GM23338 (cell line): ENCODE measurements around the gene RWDD3. TPM values are rescaled to one million over a fixed set of nuclear protein-coding genes. Genes with fewer than 3 reads are reported as not detected.
A peak's percentile ranks its signal among the peaks of the same experiment; 100 is the strongest.

Source experiments
- ATAC-seq: fragments of 200-7000 bp; cut with Tn5 transposase; 3 replicates; pipeline ENCODE4 v1.9.1; 2020
- DNase-seq: peaks from one replicate; pipeline ENCODE4 v3.0.0-alpha.2; 2015; ENCODE audit warnings: low spot score
- H2AFZ ChIP-seq: fragments of 200-600 bp; sonication (generic); 2 replicates; pipeline ENCODE4 v1.8.0; 2016; ENCODE audit warnings: antibody characterized with exemption, mild to moderate bottlenecking, moderate library complexity
- H3F3A ChIP-seq: fragments of 200-600 bp; sonication (generic); replicated peaks from 2 replicates; pipeline ENCODE4 v1.8.0; 2017; ENCODE audit warnings: antibody characterized with exemption, mixed run types, low read depth
- H3K27ac ChIP-seq: fragments of 200-600 bp; sonication (generic); 2 replicates; pipeline ENCODE4 v1.6.1; 2016; ENCODE audit warnings: low read depth
- H3K27me3 ChIP-seq: fragments of 200-600 bp; sonication (generic); 2 replicates; pipeline ENCODE4 v1.8.0; 2016; ENCODE audit warnings: mild to moderate bottlenecking, mixed run types, moderate library complexity; ENCODE audit not compliant: insufficient read depth
- H3K36me3 ChIP-seq: fragments of 200-600 bp; sonication (generic); 2 replicates; pipeline ENCODE4 v1.8.0; 2016; ENCODE audit warnings: mild to moderate bottlenecking; ENCODE audit not compliant: insufficient read depth
- H3K4me1 ChIP-seq: fragments of 200-600 bp; sonication (generic); 2 replicates; pipeline ENCODE4 v1.8.0; 2016; ENCODE audit warnings: mild to moderate bottlenecking, moderate library complexity; ENCODE audit not compliant: insufficient read depth
- H3K4me2 ChIP-seq: fragments of 200-600 bp; sonication (generic); 2 replicates; pipeline ENCODE4 v1.7.1; 2017; ENCODE audit warnings: mixed run types
- H3K4me3 ChIP-seq: fragments of 200-600 bp; sonication (generic); 2 replicates; pipeline ENCODE4 v1.6.1; 2016; ENCODE audit warnings: mixed run types
- H3K79me2 ChIP-seq: fragments of 200-600 bp; sonication (generic); replicated peaks from 2 replicates; pipeline ENCODE4 v1.8.0; 2017; ENCODE audit warnings: mild to moderate bottlenecking; ENCODE audit not compliant: insufficient read depth
- H3K9me2 ChIP-seq: fragments of 200-600 bp; sonication (generic); 2 replicates; pipeline ENCODE4 v1.8.0; 2017; ENCODE audit not compliant: insufficient read depth
- H4K20me1 ChIP-seq: fragments of 200-600 bp; sonication (generic); replicated peaks from 2 replicates; pipeline ENCODE4 v1.8.0; 2017; ENCODE audit warnings: mild to moderate bottlenecking; ENCODE audit not compliant: insufficient read depth
- H3K27ac Mint-ChIP-seq: 2 replicates; pipeline ENCODE4 v1.8.0; 2020; ENCODE audit warnings: inconsistent platforms, mild to moderate bottlenecking, moderate library complexity, mixed read lengths
- H3K27me3 Mint-ChIP-seq: 3 replicates; pipeline ENCODE4 v1.8.0; 2022; ENCODE audit warnings: low read depth, mild to moderate bottlenecking, moderate library complexity, mixed read lengths, inconsistent platforms; ENCODE audit not compliant: insufficient read depth, poor library complexity
- H3K36me3 Mint-ChIP-seq: 3 replicates; pipeline ENCODE4 v1.8.0; 2021; ENCODE audit warnings: low read depth, mild to moderate bottlenecking, inconsistent platforms, moderate library complexity, mixed read lengths
- H3K4me1 Mint-ChIP-seq: 3 replicates; pipeline ENCODE4 v1.8.0; 2020; ENCODE audit warnings: mild to moderate bottlenecking, inconsistent platforms, mixed read lengths
- H3K4me3 Mint-ChIP-seq: 3 replicates; pipeline ENCODE4 v1.8.0; 2021; ENCODE audit warnings: moderate library complexity, mild to moderate bottlenecking, inconsistent platforms, mixed read lengths
- H3K9me3 Mint-ChIP-seq: 3 replicates; pipeline ENCODE4 v1.8.0; 2020; ENCODE audit warnings: moderate library complexity, mild to moderate bottlenecking, inconsistent platforms, mixed read lengths
- CREB1 ChIP-seq: fragments of 250-450 bp; sonication (Bioruptor Pico); IDR thresholded peaks from 2 replicates; pipeline ENCODE4 v1.5.0; 2020; ENCODE audit warnings: low read depth, mild to moderate bottlenecking, moderate library complexity
- JUNB ChIP-seq: IDR thresholded peaks from one replicate; pipeline ENCODE4 v1.6.1; 2016; ENCODE audit warnings: antibody characterized with exemption; ENCODE audit not compliant: unreplicated experiment
- POLR2AphosphoS5 ChIP-seq: IDR thresholded peaks from 2 replicates; pipeline ENCODE4 v1.6.1; 2016; ENCODE audit warnings: antibody characterized with exemption, low read depth
- STAT1 ChIP-seq: IDR thresholded peaks from one replicate; pipeline ENCODE4 v1.6.1; 2016; ENCODE audit warnings: antibody characterized with exemption; ENCODE audit not compliant: unreplicated experiment
- ZNF114 ChIP-seq: fragments of 250-450 bp; sonication (Bioruptor Pico); IDR thresholded peaks from 2 replicates; pipeline ENCODE4 v1.5.0; 2020; ENCODE audit warnings: mild to moderate bottlenecking, moderate library complexity
- polyA plus RNA-seq: library from polyadenylated mRNA; unstranded; fragments of >200 nt; fragmentation: Nextera tagmentation; extraction: Ambion mirVana; gene quantifications from 2 replicates; pipeline ENCODE4 v1.2.1, GENCODE V29; 2016
- total RNA-seq: library from RNA; depleted of rRNA; stranded (reverse); fragments of >200 nt; shearing (Covaris generic); gene quantifications from 2 replicates; pipeline ENCODE4 v1.2.3, GENCODE V29; 2014
- TF ChIP-seq, protein P1 (sequence below): IDR thresholded peaks from one replicate; pipeline ENCODE4 v1.6.1; 2018; ENCODE audit warnings: antibody characterized with exemption; ENCODE audit not compliant: unreplicated experiment
- TF ChIP-seq, protein P2 (sequence below), 2 experiments: fragments of 200-600 bp in 1 of 2; sonication (generic) in 1 of 2; conservative IDR thresholded peaks; 2 replicates each; pipeline versions ENCODE4 v1.5.1 to v1.6.1; 2016 to 2017; ENCODE audit warnings: antibody characterized with exemption in 2 of 2, low read depth in 2 of 2, mild to moderate bottlenecking in 2 of 2, moderate library complexity in 1 of 2
- TF ChIP-seq, protein P3 (sequence below): fragments of 250-450 bp; sonication (Bioruptor Pico); IDR thresholded peaks from 2 replicates; pipeline ENCODE4 v1.5.0; 2020; ENCODE audit warnings: mild to moderate bottlenecking, moderate library complexity

RWDD3 gene
- total and polyA plus RNA-seq, 2 experiments from 2014 or later = 19.3 to 50.7 TPM

DNA sequence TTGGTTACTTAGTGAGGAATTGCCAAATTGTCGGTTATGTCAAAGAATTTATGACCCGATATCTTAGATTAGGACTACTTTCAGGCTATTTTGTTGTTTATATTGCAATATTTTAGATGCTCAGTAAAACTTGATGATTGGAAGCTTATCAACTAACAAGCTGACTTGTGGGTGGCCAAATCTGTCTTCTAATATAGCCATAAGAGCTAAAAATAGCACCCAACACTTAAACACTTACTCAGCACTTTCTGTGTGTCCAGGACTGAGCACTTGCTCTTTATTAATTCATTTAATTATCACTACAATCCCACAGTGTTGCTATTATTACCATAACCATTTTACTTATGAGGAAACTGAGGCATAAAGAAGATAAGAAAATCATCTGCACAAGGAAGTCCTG is 50.4 kb downstream of the RWDD3 start:
- Histone ChIP-seq H3K79me2 (no peaks in the 10 kb centered on the region), H4K20me1 (no peaks in the 10 kb centered on the region), H3K9me2 (no peaks in the 10 kb centered on the region), H3K27me3 (no peaks in the 10 kb centered on the region), H3F3A (no peaks in the 10 kb centered on the region), H3K4me1 (peaks cover 10% of the 10 kb centered on the region), H3K4me2 (no peak overlapping the region), H3K36me3 (no peaks in the 10 kb centered on the region), H3K27ac (no peak overlapping the region), H2AFZ (no peak overlapping the region), H3K4me3 (no peak overlapping the region)
- TF ChIP-seq, protein P1, sequence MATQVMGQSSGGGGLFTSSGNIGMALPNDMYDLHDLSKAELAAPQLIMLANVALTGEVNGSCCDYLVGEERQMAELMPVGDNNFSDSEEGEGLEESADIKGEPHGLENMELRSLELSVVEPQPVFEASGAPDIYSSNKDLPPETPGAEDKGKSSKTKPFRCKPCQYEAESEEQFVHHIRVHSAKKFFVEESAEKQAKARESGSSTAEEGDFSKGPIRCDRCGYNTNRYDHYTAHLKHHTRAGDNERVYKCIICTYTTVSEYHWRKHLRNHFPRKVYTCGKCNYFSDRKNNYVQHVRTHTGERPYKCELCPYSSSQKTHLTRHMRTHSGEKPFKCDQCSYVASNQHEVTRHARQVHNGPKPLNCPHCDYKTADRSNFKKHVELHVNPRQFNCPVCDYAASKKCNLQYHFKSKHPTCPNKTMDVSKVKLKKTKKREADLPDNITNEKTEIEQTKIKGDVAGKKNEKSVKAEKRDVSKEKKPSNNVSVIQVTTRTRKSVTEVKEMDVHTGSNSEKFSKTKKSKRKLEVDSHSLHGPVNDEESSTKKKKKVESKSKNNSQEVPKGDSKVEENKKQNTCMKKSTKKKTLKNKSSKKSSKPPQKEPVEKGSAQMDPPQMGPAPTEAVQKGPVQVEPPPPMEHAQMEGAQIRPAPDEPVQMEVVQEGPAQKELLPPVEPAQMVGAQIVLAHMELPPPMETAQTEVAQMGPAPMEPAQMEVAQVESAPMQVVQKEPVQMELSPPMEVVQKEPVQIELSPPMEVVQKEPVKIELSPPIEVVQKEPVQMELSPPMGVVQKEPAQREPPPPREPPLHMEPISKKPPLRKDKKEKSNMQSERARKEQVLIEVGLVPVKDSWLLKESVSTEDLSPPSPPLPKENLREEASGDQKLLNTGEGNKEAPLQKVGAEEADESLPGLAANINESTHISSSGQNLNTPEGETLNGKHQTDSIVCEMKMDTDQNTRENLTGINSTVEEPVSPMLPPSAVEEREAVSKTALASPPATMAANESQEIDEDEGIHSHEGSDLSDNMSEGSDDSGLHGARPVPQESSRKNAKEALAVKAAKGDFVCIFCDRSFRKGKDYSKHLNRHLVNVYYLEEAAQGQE = no peak
- TF ChIP-seq POLR2AphosphoS5 = no peak
- TF ChIP-seq, protein P2, sequence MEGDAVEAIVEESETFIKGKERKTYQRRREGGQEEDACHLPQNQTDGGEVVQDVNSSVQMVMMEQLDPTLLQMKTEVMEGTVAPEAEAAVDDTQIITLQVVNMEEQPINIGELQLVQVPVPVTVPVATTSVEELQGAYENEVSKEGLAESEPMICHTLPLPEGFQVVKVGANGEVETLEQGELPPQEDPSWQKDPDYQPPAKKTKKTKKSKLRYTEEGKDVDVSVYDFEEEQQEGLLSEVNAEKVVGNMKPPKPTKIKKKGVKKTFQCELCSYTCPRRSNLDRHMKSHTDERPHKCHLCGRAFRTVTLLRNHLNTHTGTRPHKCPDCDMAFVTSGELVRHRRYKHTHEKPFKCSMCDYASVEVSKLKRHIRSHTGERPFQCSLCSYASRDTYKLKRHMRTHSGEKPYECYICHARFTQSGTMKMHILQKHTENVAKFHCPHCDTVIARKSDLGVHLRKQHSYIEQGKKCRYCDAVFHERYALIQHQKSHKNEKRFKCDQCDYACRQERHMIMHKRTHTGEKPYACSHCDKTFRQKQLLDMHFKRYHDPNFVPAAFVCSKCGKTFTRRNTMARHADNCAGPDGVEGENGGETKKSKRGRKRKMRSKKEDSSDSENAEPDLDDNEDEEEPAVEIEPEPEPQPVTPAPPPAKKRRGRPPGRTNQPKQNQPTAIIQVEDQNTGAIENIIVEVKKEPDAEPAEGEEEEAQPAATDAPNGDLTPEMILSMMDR (conservative IDR thresholded peaks at IDR 0.05; ENCODE audit: low read depth in 2 of 2) = no peak
- TF ChIP-seq ZNF114 (CRISPR knock-in tag) = no peak
- Mint-ChIP-seq H3K27ac (no peak overlapping the region), H3K27me3 (no peaks in the 10 kb centered on the region), H3K9me3 (no peaks in the 10 kb centered on the region), H3K36me3 (no peaks in the 10 kb centered on the region), H3K4me1 (peaks cover 14% of the 10 kb centered on the region; the same call in 2 of the 3 replicates), H3K4me3 (no peak overlapping the region)
- ATAC-seq (no peak), DNase-seq (no peak)

DNA sequence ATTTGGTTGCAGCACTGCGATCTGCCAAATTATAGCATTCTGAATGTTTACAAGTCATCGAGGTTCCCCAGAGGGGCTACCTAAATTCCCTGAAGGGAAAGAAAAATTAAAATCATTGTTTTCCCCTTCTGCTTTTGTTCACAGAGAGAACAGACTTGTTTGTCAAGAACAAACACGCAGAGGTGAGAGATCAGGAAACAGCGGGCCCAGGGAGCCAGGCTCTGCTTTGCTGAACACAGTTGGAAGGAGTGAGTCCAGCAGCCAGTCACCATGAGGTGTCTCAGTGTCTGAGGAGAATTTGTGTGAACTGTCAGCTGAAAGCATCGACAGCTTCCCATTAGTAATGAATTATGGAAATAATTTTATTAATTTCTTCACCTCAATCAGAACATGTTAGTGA is 52.5 kb downstream of the RWDD3 start:
- Histone ChIP-seq H4K20me1 (no peaks in the 10 kb centered on the region), H3K36me3 (no peaks in the 10 kb centered on the region), H3F3A (no peaks in the 10 kb centered on the region), H3K9me2 (peaks cover 6% of the 10 kb centered on the region; the same call in 1 of the 2 replicates), H3K4me1 (peaks cover 10% of the 10 kb centered on the region), H3K4me3 (no peak overlapping the region), H3K27ac (no peak overlapping the region), H3K79me2 (no peaks in the 10 kb centered on the region), H3K4me2 (no peak overlapping the region), H2AFZ (peak overlapping the region; percentile 47; the same call in 1 of the 2 replicates), H3K27me3 (no peaks in the 10 kb centered on the region)
- Mint-ChIP-seq H3K27me3 (no peaks in the 10 kb centered on the region), H3K4me3 (no peak overlapping the region), H3K4me1 (peaks cover 14% of the 10 kb centered on the region; the same call in 2 of the 3 replicates), H3K36me3 (no peaks in the 10 kb centered on the region), H3K27ac (no peak overlapping the region), H3K9me3 (no peaks in the 10 kb centered on the region)
- DNase-seq (no peak), ATAC-seq (peak; percentile 45)
- TF ChIP-seq, protein P3, sequence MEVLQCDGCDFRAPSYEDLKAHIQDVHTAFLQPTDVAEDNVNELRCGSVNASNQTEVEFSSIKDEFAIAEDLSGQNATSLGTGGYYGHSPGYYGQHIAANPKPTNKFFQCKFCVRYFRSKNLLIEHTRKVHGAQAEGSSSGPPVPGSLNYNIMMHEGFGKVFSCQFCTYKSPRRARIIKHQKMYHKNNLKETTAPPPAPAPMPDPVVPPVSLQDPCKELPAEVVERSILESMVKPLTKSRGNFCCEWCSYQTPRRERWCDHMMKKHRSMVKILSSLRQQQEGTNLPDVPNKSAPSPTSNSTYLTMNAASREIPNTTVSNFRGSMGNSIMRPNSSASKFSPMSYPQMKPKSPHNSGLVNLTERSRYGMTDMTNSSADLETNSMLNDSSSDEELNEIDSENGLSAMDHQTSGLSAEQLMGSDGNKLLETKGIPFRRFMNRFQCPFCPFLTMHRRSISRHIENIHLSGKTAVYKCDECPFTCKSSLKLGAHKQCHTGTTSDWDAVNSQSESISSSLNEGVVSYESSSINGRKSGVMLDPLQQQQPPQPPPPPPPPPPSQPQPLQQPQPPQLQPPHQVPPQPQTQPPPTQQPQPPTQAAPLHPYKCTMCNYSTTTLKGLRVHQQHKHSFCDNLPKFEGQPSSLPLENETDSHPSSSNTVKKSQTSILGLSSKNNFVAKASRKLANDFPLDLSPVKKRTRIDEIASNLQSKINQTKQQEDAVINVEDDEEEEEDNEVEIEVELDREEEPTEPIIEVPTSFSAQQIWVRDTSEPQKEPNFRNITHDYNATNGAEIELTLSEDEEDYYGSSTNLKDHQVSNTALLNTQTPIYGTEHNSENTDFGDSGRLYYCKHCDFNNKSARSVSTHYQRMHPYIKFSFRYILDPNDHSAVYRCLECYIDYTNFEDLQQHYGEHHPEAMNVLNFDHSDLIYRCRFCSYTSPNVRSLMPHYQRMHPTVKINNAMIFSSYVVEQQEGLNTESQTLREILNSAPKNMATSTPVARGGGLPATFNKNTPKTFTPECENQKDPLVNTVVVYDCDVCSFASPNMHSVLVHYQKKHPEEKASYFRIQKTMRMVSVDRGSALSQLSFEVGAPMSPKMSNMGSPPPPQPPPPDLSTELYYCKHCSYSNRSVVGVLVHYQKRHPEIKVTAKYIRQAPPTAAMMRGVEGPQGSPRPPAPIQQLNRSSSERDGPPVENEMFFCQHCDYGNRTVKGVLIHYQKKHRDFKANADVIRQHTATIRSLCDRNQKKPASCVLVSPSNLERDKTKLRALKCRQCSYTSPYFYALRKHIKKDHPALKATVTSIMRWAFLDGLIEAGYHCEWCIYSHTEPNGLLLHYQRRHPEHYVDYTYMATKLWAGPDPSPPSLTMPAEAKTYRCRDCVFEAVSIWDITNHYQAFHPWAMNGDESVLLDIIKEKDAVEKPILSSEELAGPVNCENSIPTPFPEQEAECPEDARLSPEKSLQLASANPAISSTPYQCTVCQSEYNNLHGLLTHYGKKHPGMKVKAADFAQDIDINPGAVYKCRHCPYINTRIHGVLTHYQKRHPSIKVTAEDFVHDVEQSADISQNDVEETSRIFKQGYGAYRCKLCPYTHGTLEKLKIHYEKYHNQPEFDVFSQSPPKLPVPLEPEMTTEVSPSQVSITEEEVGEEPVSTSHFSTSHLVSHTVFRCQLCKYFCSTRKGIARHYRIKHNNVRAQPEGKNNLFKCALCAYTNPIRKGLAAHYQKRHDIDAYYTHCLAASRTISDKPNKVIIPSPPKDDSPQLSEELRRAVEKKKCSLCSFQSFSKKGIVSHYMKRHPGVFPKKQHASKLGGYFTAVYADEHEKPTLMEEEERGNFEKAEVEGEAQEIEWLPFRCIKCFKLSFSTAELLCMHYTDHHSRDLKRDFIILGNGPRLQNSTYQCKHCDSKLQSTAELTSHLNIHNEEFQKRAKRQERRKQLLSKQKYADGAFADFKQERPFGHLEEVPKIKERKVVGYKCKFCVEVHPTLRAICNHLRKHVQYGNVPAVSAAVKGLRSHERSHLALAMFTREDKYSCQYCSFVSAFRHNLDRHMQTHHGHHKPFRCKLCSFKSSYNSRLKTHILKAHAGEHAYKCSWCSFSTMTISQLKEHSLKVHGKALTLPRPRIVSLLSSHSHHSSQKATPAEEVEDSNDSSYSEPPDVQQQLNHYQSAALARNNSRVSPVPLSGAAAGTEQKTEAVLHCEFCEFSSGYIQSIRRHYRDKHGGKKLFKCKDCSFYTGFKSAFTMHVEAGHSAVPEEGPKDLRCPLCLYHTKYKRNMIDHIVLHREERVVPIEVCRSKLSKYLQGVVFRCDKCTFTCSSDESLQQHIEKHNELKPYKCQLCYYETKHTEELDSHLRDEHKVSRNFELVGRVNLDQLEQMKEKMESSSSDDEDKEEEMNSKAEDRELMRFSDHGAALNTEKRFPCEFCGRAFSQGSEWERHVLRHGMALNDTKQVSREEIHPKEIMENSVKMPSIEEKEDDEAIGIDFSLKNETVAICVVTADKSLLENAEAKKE (CRISPR knock-in tag) = no peak
- TF ChIP-seq, protein P2 (conservative IDR thresholded peaks at IDR 0.05; ENCODE audit: low read depth in 2 of 2) = no peak
- TF ChIP-seq STAT1 = no peak
- TF ChIP-seq CREB1 (CRISPR knock-in tag) = no peak
- no peak for TF ChIP-seq JUNB
